D341Med (cell line): ENCODE results near the gene MUC22.
A peak's percentile ranks its signal among the peaks of the same experiment; 100 is the strongest.
"Not testable (repeated sequence)": the region's sequence is repeated elsewhere in the genome, so short reads cannot be mapped to it uniquely, and the experiment has no call there.

Experiments used
- DNase-seq: peaks from one replicate; pipeline ENCODE4 v3.0.0; 2012; ENCODE audit warnings: low spot score

Gene MUC22

GRCh38 chr6:31038559-31038958 lies 28.3 kb downstream of the MUC22 start:
- no peak for DNase-seq

- no peak for DNase-seq
These were observed 30.5 kb downstream of the MUC22 start for GRCh38 chr6:31040801-31041200.

- no peak for DNase-seq
These were observed 31.2 kb downstream of the MUC22 start for GRCh38 chr6:31041372-31041974.

- peak; percentile 52 for DNase-seq
These were observed 32.5 kb downstream of the MUC22 start for GRCh38 chr6:31042806-31043205.

GRCh38 chr6:31048099-31048498 lies 37.8 kb downstream of the MUC22 start:
- no peak for DNase-seq

- DNase-seq, result no peak
These were observed 39.2 kb downstream of the MUC22 start for GRCh38 chr6:31049518-31049917.

GRCh38 chr6:31053187-31053586 lies 42.9 kb downstream of the MUC22 start:
- not testable (repeated sequence) for DNase-seq

GRCh38 chr6:31053873-31054272 lies 43.6 kb downstream of the MUC22 start:
- no peak for DNase-seq

GRCh38 chr6:31055441-31055840 lies 45.2 kb downstream of the MUC22 start:
- DNase-seq, result no peak

GRCh38 chr6:31057426-31058003 lies 47.2 kb downstream of the MUC22 start:
- DNase-seq, result peak; percentile 56

- DNase-seq, result no peak
These were observed 48.0 kb downstream of the MUC22 start for GRCh38 chr6:31058128-31058894.

GRCh38 chr6:31060145-31060544 lies 49.9 kb downstream of the MUC22 start:
- no peak for DNase-seq

- no peak for DNase-seq
These were observed 53.7 kb downstream of the MUC22 start for GRCh38 chr6:31063906-31064435.

- DNase-seq, result no peak
These were observed 55.3 kb downstream of the MUC22 start for GRCh38 chr6:31065556-31065955.

GRCh38 chr6:31067028-31067427 lies 56.8 kb downstream of the MUC22 start:
- DNase-seq, result not testable (repeated sequence)

GRCh38 chr6:31067891-31068668 lies 57.8 kb downstream of the MUC22 start:
- DNase-seq, result not testable (repeated sequence)

- DNase-seq, result peak; percentile 86
These were observed 58.5 kb downstream of the MUC22 start for GRCh38 chr6:31068669-31069340.

GRCh38 chr6:31070711-31071197 lies 60.5 kb downstream of the MUC22 start:
- DNase-seq, result peak; percentile 69

GRCh38 chr6:31074401-31074800 lies 64.1 kb downstream of the MUC22 start:
- DNase-seq, result no peak

- no peak for DNase-seq
These were observed 65.3 kb downstream of the MUC22 start for GRCh38 chr6:31075528-31075927.

- DNase-seq, result no peak
These were observed 66.3 kb downstream of the MUC22 start for GRCh38 chr6:31076611-31077010.
